AG08395 (cell line): ENCODE measurements around the gene ZSCAN18.

Experiments used
- DNase-seq: peaks from one replicate; pipeline ENCODE4 v3.0.0; 2012; ENCODE audit warnings: mixed read lengths, low spot score

The ZSCAN18 gene

DNA sequence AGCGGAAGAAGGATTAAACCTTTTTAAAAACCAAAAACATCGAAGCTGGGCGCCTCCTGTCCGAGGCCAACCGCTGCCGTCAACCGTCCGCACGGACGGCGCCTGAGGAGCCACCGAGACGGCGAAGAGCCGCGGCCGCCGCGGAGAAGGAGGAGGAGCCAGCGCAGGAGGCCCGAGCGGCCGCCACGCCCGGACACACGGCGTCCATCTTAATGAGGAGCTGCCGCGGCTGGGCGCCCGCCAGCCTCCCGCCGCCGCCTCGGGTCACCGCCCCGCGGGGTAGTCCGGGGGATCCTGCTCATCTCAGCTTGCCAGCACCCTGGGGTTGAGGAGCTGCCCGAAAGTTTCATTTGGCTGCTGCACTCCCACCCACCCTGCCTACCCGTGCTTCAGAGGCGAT lies 53.6 kb downstream of the ZSCAN18 start:
- no peak for DNase-seq

DNA sequence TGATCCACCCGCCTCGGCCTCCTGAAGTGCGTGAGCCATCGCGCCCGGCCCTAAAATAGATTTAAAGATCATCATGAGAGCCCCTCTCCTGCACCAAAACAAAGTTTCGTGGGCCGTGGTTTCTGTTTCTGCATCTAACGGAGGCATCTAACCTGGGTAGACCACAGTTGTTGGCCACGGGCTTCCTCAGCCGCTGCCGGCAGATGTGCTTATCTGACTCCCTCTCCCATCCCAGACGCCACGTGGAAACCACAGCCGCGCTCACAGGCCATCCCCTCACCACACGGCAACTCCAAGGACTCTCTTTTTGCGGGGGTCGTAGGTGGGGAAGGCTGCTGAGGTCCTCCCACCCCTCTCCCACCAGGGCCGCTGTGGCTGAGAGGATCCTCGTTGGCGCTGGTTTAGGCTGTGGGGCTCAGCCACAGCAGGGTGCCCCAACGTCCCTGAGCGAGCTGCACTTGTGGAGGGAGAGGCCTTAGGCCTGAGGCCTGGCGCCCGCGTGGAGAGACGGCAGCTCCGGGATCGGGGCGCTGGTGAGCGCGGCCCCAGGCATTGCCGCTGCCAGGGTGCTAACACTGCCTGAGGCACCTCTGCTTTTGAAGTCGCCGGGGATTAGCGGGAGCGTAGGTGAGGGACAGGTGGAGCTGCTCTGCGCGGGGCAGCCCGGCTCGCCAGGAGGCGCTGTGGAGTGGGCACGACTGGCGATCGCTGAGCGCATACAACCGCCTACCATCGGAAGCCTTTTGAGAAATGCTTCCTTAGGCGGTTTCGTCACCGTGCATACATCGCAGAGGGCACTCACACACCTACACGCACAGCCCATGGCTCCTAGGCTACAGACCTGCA lies 55.3 kb downstream of the ZSCAN18 start:
- no peak for DNase-seq

DNA sequence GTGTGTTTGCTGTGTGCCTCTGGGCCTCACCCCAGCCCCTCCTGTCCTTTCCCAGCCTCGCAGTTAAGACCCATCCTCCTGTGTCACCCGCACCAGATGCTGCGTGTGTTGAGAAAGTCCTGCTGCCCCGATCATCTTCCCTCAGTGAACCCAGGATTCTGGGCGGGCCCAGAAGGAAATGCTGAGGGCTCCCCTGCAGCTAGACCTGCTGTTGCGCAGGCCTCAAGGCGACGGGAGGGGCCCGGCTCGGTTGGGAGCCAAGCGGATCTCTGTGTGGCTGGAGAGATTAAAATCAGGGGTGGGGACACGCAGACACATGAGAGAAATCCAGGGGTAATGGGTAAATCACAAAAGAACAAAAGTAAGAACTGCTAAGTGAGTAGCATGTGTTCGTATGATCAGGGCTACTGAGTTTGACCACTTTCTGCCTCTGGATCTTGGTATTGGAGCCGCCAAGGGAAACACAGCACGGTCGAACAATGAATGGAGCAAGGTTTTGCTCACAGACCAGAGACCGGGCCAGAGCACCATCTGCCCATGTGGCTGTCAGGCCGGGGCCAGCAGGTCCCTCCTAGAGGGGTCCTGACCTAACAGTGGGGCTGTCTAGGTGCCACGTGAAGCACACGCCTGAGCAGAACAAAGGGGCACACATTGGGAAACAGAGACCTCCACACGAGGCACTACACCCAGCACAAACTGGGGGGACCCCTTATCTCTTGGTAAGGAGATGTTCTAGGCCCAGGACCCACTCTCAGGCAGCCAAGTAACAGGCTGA lies 57.1 kb downstream of the ZSCAN18 start:
- DNase-seq = no peak

DNA sequence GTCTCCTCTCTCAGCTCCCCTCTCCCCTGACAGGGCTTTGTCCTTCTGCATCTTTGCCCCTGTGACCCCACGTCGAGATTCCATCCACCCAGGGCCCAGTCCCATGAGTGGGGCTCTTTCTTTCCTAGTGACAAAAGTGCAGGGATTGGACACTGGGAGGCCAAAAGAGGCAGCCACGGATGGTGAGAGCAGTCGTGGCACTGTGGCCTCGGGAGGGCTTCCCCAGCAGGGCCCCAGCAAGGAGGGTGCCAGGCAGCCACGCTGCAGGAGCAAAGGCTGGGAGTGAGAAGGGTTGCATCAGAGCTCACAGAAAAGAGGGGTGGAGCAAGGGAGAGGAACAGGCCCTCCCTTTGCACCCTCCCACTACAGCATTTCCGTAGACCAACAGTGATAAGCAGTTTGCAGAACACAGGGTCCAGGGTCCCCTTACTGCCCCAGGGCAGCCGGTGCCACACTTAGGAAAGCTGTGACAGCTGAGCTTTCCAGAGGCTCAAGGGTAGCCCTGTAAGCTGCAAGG lies 59.3 kb downstream of the ZSCAN18 start:
- DNase-seq = no peak

- no peak for DNase-seq
Measured at GRCh38 chr19:58037927-58038687, 59.9 kb downstream of the ZSCAN18 start.

- DNase-seq = no peak
Measured at GRCh38 chr19:58035863-58036262, 62.2 kb downstream of the ZSCAN18 start.

DNA sequence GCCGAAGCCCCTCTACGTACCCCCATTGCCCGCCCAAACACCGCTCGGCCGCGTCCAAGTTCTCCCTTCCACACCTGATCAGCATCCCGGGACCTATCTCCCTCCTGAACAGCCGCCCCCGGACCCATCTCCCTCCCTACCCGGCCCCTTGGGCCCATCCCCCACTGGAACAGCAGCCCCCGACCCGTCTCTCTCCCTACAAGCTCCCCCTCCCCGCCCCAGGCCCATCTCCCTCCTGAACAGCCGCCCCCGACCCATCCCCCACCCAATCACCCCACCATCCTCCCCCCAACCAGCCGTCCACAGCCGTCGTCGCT lies 63.6 kb downstream of the ZSCAN18 start:
- DNase-seq = no peak
